GM19468 (cell line): ENCODE data around the gene IL17A.
"Not testable (repeated sequence)": the region's sequence is repeated elsewhere in the genome, so short reads cannot be mapped to it uniquely, and the experiment has no call there.

ENCODE experiments used
- ATAC-seq: cut with Tn5 transposase; IDR thresholded peaks from one replicate; pipeline ENCODE4 v1.9.1; 2021; ENCODE audit warnings: mild to moderate bottlenecking, moderate library complexity, moderate number of reproducible peaks; ENCODE audit not compliant: unreplicated experiment; ENCODE audit errors: extremely low read depth

Gene IL17A

DNA sequence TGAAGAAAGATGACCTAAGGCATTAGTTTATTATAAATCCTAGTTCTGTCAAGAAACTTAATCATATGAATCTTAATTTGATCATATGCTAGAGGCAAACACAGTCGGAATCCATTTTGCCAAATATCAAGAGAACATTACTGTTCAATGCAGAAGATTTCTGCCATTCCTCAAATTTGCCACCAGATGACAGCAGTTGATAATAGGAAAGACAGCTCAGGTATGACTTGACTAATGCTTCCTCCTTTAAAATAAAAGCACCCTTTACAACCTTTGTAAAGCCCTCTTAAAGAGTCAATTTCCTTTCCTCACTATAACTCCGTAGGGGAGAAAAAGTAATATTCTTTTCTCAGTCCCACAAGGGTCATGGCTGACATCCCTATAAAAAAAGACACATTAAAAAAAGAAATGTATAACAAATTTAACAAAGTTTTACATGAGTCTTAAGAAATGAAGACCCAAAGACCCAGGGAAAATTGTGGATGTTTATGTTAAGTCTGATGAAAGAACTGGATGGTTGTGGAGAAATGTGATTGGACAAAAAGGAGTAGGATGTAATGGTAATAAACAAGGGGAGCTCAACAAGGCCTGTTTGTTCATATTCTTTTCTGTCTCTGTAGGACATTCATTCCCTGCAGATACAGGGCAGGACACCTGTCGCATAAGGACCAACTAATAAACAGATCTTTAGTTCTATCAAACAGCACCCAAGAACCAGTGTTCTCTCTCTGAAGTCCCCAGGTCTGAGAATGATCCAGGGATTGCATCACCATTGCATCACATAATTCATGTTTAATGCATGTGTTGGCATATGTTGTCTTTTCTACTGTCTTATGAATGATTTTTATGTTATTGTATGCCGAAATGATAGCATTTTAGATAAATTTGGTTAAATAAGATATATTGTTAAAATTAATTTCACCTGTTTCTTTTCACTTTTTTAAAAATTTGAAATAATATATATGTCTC lies 23.0 kb upstream of the IL17A start:
- ATAC-seq = no peak

DNA sequence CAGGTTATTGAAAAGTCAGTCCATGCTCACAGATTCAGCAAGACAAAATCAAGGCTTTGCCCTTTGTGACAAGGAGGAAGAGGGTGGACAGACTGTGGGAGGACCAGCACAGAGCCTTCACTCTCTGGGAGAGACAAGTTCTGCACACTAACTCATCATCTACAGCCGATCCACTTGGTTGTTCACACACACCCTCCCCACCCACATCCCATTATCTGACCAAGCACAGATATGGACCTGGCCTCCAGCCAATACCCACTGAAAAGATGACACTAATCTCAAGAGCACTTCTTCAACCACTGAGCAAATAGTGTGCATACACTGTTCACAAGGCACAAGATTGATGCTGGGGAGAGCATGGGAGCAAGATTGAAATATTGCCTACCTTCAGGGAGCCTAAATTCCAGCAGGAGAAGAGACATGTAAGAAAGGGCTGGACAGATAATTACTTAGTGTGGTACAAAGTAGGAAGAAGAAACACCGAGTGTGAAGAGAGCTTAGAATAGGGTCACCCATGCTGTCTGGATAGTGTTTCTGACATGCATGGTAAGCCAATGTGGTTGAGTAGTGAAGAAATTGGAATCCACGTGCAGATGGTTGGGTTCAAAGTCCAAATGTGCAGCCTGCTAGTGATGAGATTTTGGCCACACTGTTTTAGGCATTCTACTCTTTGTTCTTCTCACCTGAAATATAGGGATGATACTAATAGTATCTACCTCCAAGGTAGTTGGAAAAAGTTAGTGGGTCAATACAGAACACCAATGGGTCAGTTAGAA lies 21.7 kb upstream of the IL17A start:
- no peak for ATAC-seq

DNA sequence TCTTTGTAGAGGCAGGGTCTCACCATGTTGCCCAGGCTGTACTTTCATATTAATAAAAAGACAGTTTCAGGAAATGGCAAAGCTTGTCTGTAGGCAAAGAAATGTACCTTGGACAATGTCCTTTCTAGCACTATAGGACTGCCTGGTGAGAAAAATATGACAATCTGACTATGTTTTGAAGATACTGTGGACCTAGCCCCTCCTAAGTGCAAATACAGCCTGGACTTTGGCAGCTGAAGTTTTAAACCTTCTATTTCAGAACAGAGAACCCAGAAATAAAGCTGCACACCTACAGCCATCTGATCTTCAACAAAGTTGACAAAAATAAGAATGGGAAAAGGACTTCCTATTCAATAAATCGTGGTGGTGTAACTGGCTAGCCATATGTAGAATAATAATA lies 18.9 kb upstream of the IL17A start:
- no peak for ATAC-seq

DNA sequence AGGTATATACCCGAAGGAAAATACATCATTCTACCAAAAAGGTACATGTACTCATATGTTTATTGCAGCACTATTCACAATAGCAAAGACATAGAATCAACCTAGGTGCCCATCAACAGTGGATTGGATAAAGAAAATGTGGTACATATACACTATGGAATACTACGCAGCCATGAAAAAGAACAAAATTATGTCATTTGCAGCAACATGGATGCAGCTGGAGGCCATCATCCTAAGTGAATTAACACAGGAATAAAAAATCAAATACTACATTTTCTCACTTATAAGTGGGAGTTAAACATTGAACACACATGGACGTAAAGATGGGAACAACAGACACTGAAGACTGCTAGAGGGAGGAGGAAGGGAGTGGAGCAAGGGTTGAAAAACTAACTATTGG lies 17.8 kb upstream of the IL17A start:
- not testable (repeated sequence) for ATAC-seq

DNA sequence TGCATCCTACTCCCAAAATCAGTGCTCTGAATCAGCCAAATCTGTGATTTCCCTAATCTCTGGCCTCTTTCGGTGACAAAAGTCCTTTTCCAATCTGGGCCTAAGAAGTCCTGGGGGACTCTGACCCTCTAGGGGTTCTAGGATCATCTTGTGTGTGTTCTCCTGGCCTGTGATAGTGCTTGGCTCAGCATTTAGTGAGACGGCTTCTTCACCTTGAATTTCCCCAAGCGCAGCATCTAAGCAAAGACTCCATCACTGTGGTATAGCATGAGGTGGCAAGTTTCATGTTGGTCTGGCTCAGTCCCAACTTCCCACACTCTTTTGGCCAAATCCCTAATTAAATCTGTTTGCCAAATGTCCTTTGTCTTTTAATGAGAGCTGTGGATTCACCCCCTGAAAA lies 12.1 kb upstream of the IL17A start:
- no peak for ATAC-seq

DNA sequence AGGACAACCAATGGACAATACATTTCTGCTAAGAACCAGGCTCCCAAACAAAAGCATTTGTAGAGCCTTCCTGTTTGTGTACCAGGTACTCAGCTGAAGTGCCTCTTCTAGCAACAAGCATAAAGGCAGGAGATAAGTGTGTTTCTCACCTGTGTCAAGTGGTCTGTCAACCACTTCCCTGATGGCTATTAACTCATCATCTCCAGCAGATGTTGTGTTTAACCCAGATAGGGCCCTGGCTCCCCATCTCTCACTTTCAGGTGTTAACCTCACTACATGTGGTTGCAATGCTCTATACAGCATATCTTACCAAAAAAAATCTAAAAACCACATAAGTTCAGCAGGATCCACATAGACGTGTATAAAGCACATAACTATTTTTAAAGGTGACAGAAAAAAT lies 9.6 kb upstream of the IL17A start:
- peak; percentile 36 for ATAC-seq

DNA sequence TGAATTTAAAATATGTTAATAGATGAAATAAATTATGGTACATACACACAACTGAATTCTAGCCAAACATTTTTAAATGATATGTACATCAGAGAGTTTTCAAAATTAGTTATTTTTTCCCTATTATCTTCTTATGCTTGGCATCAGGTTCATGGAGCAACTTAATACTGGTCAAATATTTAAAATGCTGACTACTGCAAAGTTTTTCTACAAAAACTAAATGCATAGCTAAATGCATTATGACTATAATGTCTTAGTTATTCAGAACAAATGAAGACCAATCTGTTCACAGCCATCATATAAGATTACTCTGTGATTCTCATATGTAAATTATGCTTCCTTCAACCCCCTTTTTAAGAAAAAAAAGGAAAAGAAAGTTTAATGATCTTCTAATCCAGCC lies 8.2 kb upstream of the IL17A start:
- no peak for ATAC-seq

DNA sequence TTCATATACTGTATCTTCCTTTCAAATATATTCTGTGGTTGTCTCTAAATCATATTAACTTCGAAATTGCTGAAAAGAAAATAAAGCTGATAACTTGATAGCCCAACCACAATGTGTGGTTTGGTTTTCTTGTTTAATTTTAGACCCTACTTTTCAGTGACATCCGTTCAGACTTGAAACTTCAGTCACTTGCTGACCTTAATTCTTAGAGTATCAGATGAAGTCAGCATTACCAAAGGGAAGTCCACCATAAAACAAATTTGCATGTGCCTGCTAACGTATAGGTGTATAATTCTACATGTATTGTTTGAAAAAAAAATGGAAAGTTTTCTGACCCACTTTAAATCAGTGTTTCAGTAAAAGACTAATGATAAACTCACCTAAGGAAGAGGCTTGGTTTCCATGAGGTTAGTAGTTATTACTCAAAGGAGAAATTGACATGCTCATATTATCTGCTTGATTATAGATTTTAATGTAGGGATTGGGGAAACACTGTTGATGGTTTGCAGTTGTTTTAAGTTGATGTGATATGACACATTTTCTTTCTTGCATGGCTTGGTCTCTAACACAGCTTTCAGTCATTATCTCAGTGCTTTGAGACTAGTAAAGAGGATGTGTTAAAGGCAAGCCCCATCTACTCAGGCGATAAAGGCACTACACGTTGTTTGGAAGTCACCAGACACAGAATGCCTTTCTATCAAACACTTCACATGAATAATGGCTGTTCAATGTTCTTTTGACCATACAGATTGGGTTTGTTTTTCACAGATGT lies 5.2 kb upstream of the IL17A start:
- peak; percentile 70 for ATAC-seq

DNA sequence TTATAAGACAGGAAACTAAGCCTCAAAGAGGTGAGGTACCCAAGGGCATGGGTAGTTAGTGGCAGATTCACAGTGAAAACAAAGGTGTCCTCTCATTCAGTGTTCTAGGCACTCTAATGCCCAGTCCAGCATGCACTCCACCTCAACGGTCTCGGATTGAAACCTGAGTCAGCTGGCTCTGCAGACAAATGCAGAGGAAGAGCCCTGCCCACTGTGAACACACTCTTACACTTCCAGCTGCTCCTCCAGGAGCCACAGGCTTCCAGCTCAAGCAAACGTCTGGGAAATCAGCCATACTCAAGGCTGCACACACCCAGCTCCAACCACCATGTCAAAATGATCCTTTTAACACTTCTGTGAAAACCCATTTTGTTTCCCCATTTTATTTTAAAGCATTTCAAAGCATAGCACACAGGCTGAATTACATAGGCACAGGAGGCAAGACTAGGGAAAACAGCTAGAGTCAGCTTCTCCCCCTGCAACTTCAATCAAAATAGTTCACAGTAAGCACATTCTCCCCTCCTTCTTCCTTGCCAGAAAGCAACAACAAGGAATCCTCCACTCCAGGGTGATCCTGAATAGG lies 3.0 kb upstream of the IL17A start:
- ATAC-seq = no peak

DNA sequence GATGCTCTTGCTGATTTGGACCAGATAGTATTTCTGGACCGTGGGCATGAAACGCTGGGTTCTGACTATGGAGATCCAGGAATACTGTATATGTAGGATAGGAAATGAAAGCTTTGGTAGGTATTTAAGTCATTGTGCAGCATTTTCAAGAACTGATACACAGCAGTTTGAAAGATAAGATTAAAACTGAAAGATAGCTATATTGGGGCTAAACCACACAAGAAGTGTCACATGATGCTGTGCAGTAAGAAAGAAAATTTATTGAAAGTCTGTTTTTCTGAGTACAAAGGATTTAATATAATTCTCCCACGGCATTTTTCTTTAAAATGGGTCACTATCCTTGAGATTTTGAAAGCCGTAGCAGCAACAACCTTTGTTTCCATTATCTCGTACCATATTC lies 305 bp downstream of the IL17A start:
- no peak for ATAC-seq

DNA sequence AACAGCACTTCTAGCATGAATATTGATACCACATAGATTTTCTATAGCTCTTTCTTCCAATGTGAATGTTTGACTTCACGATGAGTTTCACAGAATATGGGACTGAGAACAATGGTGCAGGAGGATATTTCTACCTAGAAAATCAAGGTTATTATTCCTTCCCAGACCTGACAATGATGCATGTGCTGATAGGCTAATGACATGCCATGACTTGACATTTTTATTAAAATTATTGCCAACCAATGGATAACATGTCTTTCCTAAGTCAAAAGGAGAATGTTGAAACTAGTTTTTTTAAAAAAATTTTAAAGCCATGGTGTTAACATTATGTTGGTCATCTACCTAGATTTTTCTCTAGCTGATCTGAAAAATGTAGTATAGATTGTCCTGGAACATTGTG lies 923 bp downstream of the IL17A start:
- ATAC-seq = no peak

DNA sequence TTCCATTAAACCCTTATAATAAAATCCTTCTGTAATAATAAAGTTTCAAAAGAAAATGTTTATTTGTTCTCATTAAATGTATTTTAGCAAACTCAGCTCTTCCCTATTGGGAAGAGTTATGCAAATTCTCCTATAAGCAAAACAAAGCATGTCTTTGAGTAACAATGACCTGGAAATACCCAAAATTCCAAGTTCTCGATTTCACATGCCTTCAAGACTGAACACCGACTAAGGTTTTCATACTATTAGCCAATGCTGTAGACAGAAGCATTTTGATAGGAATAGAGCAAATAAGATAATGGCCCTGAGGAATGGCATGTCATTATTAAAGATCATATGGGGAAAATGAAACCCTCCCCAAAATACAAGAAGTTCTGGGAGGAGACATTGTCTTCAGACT lies 3.8 kb downstream of the IL17A start:
- ATAC-seq = no peak

DNA sequence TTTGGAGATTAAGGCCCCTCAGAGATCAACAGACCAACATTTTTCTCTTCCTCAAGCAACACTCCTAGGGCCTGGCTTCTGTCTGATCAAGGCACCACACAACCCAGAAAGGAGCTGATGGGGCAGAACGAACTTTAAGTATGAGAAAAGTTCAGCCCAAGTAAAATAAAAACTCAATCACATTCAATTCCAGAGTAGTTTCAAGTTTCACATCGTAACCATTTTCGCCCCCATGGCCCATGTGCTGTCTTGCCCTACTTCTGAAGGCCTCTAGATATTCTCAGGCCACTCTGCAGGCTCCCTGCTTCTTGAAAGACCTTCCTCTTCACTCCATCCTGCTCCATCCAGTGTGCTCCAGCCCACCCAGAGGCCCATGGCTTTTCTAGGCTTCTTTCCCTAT lies 4.2 kb downstream of the IL17A start:
- no peak for ATAC-seq

DNA sequence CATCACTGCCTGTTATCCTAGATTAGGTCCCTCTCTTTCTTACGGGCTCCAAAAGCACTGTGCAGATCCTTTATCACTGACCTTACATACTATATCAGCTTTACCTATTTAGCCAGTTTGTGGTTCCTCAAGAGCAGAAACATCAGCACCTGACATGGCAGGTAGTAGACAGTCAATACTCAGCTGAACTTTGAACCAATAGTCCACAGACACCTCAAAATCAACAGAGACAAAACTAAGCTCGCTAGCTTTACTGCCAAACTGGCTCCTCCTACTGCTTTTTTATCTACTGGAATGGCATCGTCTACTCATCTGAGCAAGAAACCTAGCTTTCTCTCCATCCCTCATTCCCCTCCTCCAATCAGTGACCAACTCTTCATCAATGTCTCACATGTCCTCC lies 5.6 kb downstream of the IL17A start:
- ATAC-seq = no peak

DNA sequence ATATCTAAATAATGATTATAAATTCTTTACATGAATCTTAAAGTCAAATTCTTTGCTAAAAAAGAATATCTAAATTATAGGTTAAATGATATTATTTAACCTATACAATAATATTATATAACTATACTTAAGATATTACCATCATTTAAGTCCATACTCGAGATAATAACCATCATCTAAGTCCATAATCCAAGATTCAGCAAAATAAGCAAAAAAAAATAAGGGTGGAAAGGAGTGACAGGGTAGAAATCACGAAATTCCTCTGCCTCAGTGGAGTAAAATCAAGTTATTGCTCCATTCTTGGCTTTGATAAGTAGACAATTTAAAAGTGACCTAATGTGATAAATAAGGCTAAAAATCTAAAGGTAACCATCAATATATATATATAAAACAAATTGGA lies 9.7 kb downstream of the IL17A start:
- ATAC-seq = no peak

DNA sequence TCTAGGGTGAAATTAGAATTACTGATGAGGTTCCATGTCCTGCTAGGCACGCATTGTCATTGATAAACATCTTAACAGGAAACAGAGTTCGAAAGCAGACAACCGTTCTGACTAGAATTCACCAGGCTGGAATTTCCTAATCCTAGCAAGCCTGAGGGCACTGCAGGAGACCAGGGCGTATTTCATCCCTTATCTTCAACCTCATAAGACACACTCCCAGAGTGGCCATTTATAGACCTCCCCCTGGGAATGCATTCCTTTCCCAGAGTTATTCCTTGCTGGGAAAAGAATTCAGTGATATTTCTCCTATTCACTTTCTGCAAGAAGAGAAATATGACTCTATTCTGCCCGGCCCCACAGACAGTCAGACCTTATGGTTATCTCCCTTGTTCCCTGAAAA lies 13.9 kb downstream of the IL17A start:
- not testable (repeated sequence) for ATAC-seq

DNA sequence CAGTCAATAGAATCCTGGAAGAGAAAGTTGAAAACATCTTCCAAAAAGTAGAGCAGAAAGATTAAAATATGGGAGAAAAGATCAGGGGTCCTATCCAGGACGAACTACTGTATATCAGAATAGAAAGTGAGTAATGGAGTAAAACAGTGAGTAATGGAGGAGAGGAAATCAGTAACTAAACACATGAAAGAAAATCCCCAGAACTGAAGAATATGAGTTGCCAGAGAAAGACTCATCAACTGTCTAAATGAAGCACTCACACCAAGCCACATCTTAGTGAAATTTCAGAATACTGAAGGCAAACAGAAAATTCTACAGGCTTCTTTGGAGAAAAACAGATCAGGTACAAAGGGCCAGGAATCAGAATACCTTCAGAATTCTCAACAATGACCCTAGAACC lies 14.9 kb downstream of the IL17A start:
- ATAC-seq = no peak

DNA sequence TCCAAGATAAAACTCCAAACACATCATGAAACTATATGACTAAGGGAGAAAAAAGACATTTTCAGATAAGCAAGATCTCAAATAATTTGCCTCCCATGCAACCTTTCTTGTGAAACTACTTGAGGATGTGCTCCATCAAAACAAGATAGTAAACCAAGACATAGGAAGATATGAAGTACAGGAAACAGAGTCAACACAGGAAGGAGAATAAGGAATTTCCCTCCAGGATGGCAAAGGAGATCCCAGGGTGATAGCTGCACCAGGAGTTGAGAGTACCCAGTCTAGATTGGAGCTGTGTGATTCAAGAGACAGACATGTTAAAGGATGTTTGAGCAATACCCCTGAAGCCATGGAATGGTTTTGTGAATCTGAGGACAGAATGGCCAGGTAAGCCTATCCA lies 15.3 kb downstream of the IL17A start:
- no peak for ATAC-seq

DNA sequence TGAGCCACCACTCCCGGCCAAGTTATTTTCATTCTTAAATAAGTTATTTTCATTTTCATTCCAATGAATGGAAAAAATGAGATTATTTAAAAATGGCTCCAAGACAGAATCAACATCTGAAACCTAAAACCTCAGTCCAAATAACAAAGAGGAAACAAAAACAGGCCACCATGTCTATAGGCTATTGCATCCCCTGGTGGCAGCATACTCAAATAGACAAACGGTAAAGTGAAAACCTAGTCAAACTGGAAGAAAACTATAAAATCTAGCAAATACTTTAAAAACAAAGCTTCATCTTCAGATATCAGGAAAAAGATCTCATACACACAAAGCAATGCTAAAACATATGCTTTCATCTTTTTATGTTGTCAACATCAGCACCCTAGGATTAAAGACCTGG lies 20.9 kb downstream of the IL17A start:
- no peak for ATAC-seq

DNA sequence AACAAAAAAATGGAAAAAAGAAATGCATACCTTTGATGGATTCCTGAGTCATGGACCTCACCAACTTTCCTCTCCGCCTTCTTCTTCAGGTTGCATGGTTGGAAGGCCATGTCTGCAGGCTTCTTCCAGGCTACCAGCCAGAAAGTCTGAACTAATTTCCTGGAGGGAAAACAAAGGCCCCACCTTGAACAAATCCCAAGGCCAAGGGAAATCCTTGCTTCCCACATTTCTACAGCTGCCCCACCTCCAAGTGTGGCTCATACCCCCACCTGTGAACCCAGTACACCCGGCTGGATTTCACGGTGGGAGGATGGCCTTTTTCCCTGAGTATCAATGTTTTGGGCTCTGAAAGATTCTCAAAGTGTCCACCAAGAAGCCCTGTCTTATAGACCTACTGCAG lies 22.4 kb downstream of the IL17A start:
- ATAC-seq = no peak
